ENCODE results near the gene CDC7. TPM values are rescaled to one million over a fixed set of nuclear protein-coding genes. Genes with fewer than 3 reads are reported as not detected.

CDC7 gene
- total RNA-seq, 1 donor from 2014 or later, result 4.0 TPM

- TF ChIP-seq CTCF (IDR thresholded peaks at IDR 0.05; ENCODE audit: insufficient read depth, low read depth, low read length), result no peak
- no peak for TF ChIP-seq EZH2 (IDR thresholded peaks at IDR 0.05; ENCODE audit: insufficient read depth, low read length)
- H3K79me2 ChIP-seq (ENCODE audit: insufficient read depth, low read length), result no peaks in the 10 kb centered on the region
- no peak overlapping the region for H3K9ac ChIP-seq (ENCODE audit: low read length)
- Mint-ChIP-seq H3K4me3 (ENCODE audit: unreplicated experiment) (no peak overlapping the region), H3K36me3 (ENCODE audit: low read depth, unreplicated experiment) (no peaks in the 10 kb centered on the region), H3K27me3 (ENCODE audit: low read depth, unreplicated experiment) (peaks cover 5% of the 10 kb centered on the region), H3K9me3 (ENCODE audit: unreplicated experiment) (no peaks in the 10 kb centered on the region), H3K27ac (ENCODE audit: unreplicated experiment) (no peak overlapping the region), H3K4me1 (ENCODE audit: low read depth, unreplicated experiment) (peaks cover 20% of the 10 kb centered on the region)
- H3K27ac ChIP-seq (ENCODE audit: low read depth, low read length), result no peak overlapping the region
- no peaks in the 10 kb centered on the region for H4K20me1 ChIP-seq (ENCODE audit: insufficient read depth, low read length)
- no peaks in the 10 kb centered on the region for H3K36me3 ChIP-seq (ENCODE audit: insufficient read depth, low read length)
- H3K9me3 ChIP-seq (ENCODE audit: insufficient read depth, low read depth, low read length), result no peaks in the 10 kb centered on the region
- no peak overlapping the region for H3K4me3 ChIP-seq (ENCODE audit: insufficient read depth, low read depth, low read length)
- H3K4me2 ChIP-seq (ENCODE audit: low read length), result no peak overlapping the region
- H3K27me3 ChIP-seq (ENCODE audit: insufficient read depth, low read length), result no peaks in the 10 kb centered on the region
- H2AFZ ChIP-seq (ENCODE audit: low read depth, low read length), result no peak overlapping the region
- no peak for FAIRE-seq
- peaks cover 9% of the 10 kb centered on the region for H3K4me1 ChIP-seq (ENCODE audit: insufficient read depth, low read length)
- no peak for DNase-seq (ENCODE audit: low read depth)
Measured at GRCh38 chr1:91557826-91558225, 57.2 kb downstream of the CDC7 start.

- no peak overlapping the region for H3K4me3 Mint-ChIP-seq (ENCODE audit: unreplicated experiment)
- FAIRE-seq, result no peak
- DNase-seq (ENCODE audit: low read depth), result no peak
- Histone ChIP-seq H3K36me3 (ENCODE audit: insufficient read depth, low read length) (no peaks in the 10 kb centered on the region), H3K79me2 (ENCODE audit: insufficient read depth, low read length) (no peaks in the 10 kb centered on the region), H3K9ac (ENCODE audit: low read length) (no peak overlapping the region), H3K27me3 (ENCODE audit: insufficient read depth, low read length) (no peaks in the 10 kb centered on the region), H2AFZ (ENCODE audit: low read depth, low read length) (no peak overlapping the region), H3K4me1 (ENCODE audit: insufficient read depth, low read length) (peaks cover 9% of the 10 kb centered on the region), H4K20me1 (ENCODE audit: insufficient read depth, low read length) (no peaks in the 10 kb centered on the region), H3K4me3 (ENCODE audit: insufficient read depth, low read depth, low read length) (no peak overlapping the region), H3K4me2 (ENCODE audit: low read length) (no peak overlapping the region), H3K27ac (ENCODE audit: low read depth, low read length) (no peak overlapping the region), H3K9me3 (ENCODE audit: insufficient read depth, low read depth, low read length) (no peaks in the 10 kb centered on the region)
- peaks cover 19% of the 10 kb centered on the region for H3K4me1 Mint-ChIP-seq (ENCODE audit: low read depth, unreplicated experiment)
- H3K27ac Mint-ChIP-seq (ENCODE audit: unreplicated experiment), result no peak overlapping the region
- peaks cover 5% of the 10 kb centered on the region for H3K27me3 Mint-ChIP-seq (ENCODE audit: low read depth, unreplicated experiment)
- TF ChIP-seq CTCF (IDR thresholded peaks at IDR 0.05; ENCODE audit: insufficient read depth, low read depth, low read length) (no peak), EZH2 (IDR thresholded peaks at IDR 0.05; ENCODE audit: insufficient read depth, low read length) (no peak)
- no peaks in the 10 kb centered on the region for H3K36me3 Mint-ChIP-seq (ENCODE audit: low read depth, unreplicated experiment)
- H3K9me3 Mint-ChIP-seq (ENCODE audit: unreplicated experiment), result peaks cover 1% of the 10 kb centered on the region
Measured at GRCh38 chr1:91559046-91559750, 58.5 kb downstream of the CDC7 start.

- no peak overlapping the region for H3K4me3 ChIP-seq (ENCODE audit: insufficient read depth, low read depth, low read length)
- H3K9me3 Mint-ChIP-seq (ENCODE audit: unreplicated experiment), result peaks cover 4% of the 10 kb centered on the region
- H3K4me1 Mint-ChIP-seq (ENCODE audit: low read depth, unreplicated experiment), result peaks cover 18% of the 10 kb centered on the region
- peaks cover 9% of the 10 kb centered on the region for H3K4me1 ChIP-seq (ENCODE audit: insufficient read depth, low read length)
- no peaks in the 10 kb centered on the region for H4K20me1 ChIP-seq (ENCODE audit: insufficient read depth, low read length)
- no peaks in the 10 kb centered on the region for H3K79me2 ChIP-seq (ENCODE audit: insufficient read depth, low read length)
- no peak overlapping the region for H3K4me2 ChIP-seq (ENCODE audit: low read length)
- DNase-seq (ENCODE audit: low read depth) (no peak), FAIRE-seq (no peak)
- H3K27ac Mint-ChIP-seq (ENCODE audit: unreplicated experiment), result no peak overlapping the region
- no peaks in the 10 kb centered on the region for H3K36me3 ChIP-seq (ENCODE audit: insufficient read depth, low read length)
- no peak for TF ChIP-seq EZH2 (IDR thresholded peaks at IDR 0.05; ENCODE audit: insufficient read depth, low read length)
- TF ChIP-seq CTCF (IDR thresholded peaks at IDR 0.05; ENCODE audit: insufficient read depth, low read depth, low read length), result no peak
- H2AFZ ChIP-seq (ENCODE audit: low read depth, low read length), result no peak overlapping the region
- H3K27ac ChIP-seq (ENCODE audit: low read depth, low read length), result no peak overlapping the region
- H3K27me3 ChIP-seq (ENCODE audit: insufficient read depth, low read length), result no peaks in the 10 kb centered on the region
- H3K36me3 Mint-ChIP-seq (ENCODE audit: low read depth, unreplicated experiment), result no peaks in the 10 kb centered on the region
- no peak overlapping the region for H3K9ac ChIP-seq (ENCODE audit: low read length)
- no peaks in the 10 kb centered on the region for H3K9me3 ChIP-seq (ENCODE audit: insufficient read depth, low read depth, low read length)
- peaks cover 5% of the 10 kb centered on the region for H3K27me3 Mint-ChIP-seq (ENCODE audit: low read depth, unreplicated experiment)
- H3K4me3 Mint-ChIP-seq (ENCODE audit: unreplicated experiment), result no peak overlapping the region
Measured at GRCh38 chr1:91559838-91560565, 59.4 kb downstream of the CDC7 start.

Measured in astrocyte (in vitro differentiated cells and primary cell).